Spleen (tissue), 7 donors: ENCODE results near the gene KIZ.

Experiments
- POLR2AphosphoS5 ChIP-seq, 3 donors: sonication (generic); formaldehyde crosslinking; IDR thresholded peaks; one replicate each; pipeline ENCODE4 v1.5.1; 2017; ENCODE audit warnings: antibody characterized with exemption in 3 of 3
- TF ChIP-seq, protein P1 (sequence below), 11 experiments: fragments of 200-600 bp in 7 of 11; fragments of 450-650 bp in 4 of 11; sonication (generic) in 4 of 11; IDR thresholded peaks in 8 of 11; conservative IDR thresholded peaks in 3 of 11; 1 replicate in 7 of 11; 2 replicates in 4 of 11; pipeline versions ENCODE4 v1.4.0 to v1.8.0; 2016 to 2021; ENCODE audit warnings: antibody characterized with exemption in 11 of 11, inconsistent platforms in 4 of 11, mild to moderate bottlenecking in 1 of 11
- donor health status: DM: no; HTN: no; CAD: no; lungs with moderate emphysema.
- donor health status: DM: no; HTN: no; CAD: no.
- donor health status: DM: no; HTN: no; CAD: no.

DNA sequence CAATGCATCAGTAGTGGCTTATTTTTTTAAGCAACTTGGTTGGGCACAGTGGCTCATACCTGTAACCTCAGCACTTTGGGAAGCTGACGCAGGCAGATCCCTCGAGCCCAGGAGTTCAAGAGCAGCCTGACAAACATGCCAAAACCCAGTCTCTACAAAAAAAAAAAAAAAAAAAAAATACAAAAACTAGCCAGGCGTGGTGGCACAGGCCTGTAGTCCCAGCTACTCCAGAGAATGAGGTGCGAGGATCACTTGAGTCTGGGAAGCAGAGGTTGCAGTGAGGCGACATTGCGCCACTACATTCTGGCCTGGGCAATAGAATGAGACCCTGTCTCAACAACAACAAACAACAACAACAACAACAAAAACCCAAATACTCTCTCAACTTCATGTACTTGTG, 132.5 kb downstream of the KIZ start:
- TF ChIP-seq, protein P1, sequence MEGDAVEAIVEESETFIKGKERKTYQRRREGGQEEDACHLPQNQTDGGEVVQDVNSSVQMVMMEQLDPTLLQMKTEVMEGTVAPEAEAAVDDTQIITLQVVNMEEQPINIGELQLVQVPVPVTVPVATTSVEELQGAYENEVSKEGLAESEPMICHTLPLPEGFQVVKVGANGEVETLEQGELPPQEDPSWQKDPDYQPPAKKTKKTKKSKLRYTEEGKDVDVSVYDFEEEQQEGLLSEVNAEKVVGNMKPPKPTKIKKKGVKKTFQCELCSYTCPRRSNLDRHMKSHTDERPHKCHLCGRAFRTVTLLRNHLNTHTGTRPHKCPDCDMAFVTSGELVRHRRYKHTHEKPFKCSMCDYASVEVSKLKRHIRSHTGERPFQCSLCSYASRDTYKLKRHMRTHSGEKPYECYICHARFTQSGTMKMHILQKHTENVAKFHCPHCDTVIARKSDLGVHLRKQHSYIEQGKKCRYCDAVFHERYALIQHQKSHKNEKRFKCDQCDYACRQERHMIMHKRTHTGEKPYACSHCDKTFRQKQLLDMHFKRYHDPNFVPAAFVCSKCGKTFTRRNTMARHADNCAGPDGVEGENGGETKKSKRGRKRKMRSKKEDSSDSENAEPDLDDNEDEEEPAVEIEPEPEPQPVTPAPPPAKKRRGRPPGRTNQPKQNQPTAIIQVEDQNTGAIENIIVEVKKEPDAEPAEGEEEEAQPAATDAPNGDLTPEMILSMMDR (IDR thresholded peaks at IDR 0.05 in 8 of 11, conservative IDR thresholded peaks at IDR 0.05 in 3 of 11) = no peak
- no peak for TF ChIP-seq POLR2AphosphoS5 (IDR thresholded peaks at IDR 0.05)
